GM23338 (cell line): ENCODE measurements around the gene POSTN. TPM values are rescaled to one million over a fixed set of nuclear protein-coding genes. Genes with fewer than 3 reads are reported as not detected.

Source experiments
- ATAC-seq: fragments of 200-7000 bp; cut with Tn5 transposase; 3 replicates; pipeline ENCODE4 v1.9.1; 2020
- DNase-seq: peaks from one replicate; pipeline ENCODE4 v3.0.0-alpha.2; 2015; ENCODE audit warnings: low spot score
- H2AFZ ChIP-seq: fragments of 200-600 bp; sonication (generic); 2 replicates; pipeline ENCODE4 v1.8.0; 2016; ENCODE audit warnings: antibody characterized with exemption, mild to moderate bottlenecking, moderate library complexity
- H3F3A ChIP-seq: fragments of 200-600 bp; sonication (generic); replicated peaks from 2 replicates; pipeline ENCODE4 v1.8.0; 2017; ENCODE audit warnings: antibody characterized with exemption, mixed run types, low read depth
- H3K27ac ChIP-seq: fragments of 200-600 bp; sonication (generic); 2 replicates; pipeline ENCODE4 v1.6.1; 2016; ENCODE audit warnings: low read depth
- H3K27me3 ChIP-seq: fragments of 200-600 bp; sonication (generic); 2 replicates; pipeline ENCODE4 v1.8.0; 2016; ENCODE audit warnings: mild to moderate bottlenecking, mixed run types, moderate library complexity; ENCODE audit not compliant: insufficient read depth
- H3K36me3 ChIP-seq: fragments of 200-600 bp; sonication (generic); 2 replicates; pipeline ENCODE4 v1.8.0; 2016; ENCODE audit warnings: mild to moderate bottlenecking; ENCODE audit not compliant: insufficient read depth
- H3K4me1 ChIP-seq: fragments of 200-600 bp; sonication (generic); 2 replicates; pipeline ENCODE4 v1.8.0; 2016; ENCODE audit warnings: mild to moderate bottlenecking, moderate library complexity; ENCODE audit not compliant: insufficient read depth
- H3K4me2 ChIP-seq: fragments of 200-600 bp; sonication (generic); 2 replicates; pipeline ENCODE4 v1.7.1; 2017; ENCODE audit warnings: mixed run types
- H3K4me3 ChIP-seq: fragments of 200-600 bp; sonication (generic); 2 replicates; pipeline ENCODE4 v1.6.1; 2016; ENCODE audit warnings: mixed run types
- H3K79me2 ChIP-seq: fragments of 200-600 bp; sonication (generic); replicated peaks from 2 replicates; pipeline ENCODE4 v1.8.0; 2017; ENCODE audit warnings: mild to moderate bottlenecking; ENCODE audit not compliant: insufficient read depth
- H3K9me2 ChIP-seq: fragments of 200-600 bp; sonication (generic); 2 replicates; pipeline ENCODE4 v1.8.0; 2017; ENCODE audit not compliant: insufficient read depth
- H4K20me1 ChIP-seq: fragments of 200-600 bp; sonication (generic); replicated peaks from 2 replicates; pipeline ENCODE4 v1.8.0; 2017; ENCODE audit warnings: mild to moderate bottlenecking; ENCODE audit not compliant: insufficient read depth
- H3K27ac Mint-ChIP-seq: 2 replicates; pipeline ENCODE4 v1.8.0; 2020; ENCODE audit warnings: inconsistent platforms, mild to moderate bottlenecking, moderate library complexity, mixed read lengths
- H3K27me3 Mint-ChIP-seq: 3 replicates; pipeline ENCODE4 v1.8.0; 2022; ENCODE audit warnings: low read depth, mild to moderate bottlenecking, moderate library complexity, mixed read lengths, inconsistent platforms; ENCODE audit not compliant: insufficient read depth, poor library complexity
- H3K36me3 Mint-ChIP-seq: 3 replicates; pipeline ENCODE4 v1.8.0; 2021; ENCODE audit warnings: low read depth, mild to moderate bottlenecking, inconsistent platforms, moderate library complexity, mixed read lengths
- H3K4me1 Mint-ChIP-seq: 3 replicates; pipeline ENCODE4 v1.8.0; 2020; ENCODE audit warnings: mild to moderate bottlenecking, inconsistent platforms, mixed read lengths
- H3K4me3 Mint-ChIP-seq: 3 replicates; pipeline ENCODE4 v1.8.0; 2021; ENCODE audit warnings: moderate library complexity, mild to moderate bottlenecking, inconsistent platforms, mixed read lengths
- H3K9me3 Mint-ChIP-seq: 3 replicates; pipeline ENCODE4 v1.8.0; 2020; ENCODE audit warnings: moderate library complexity, mild to moderate bottlenecking, inconsistent platforms, mixed read lengths
- CREB1 ChIP-seq: fragments of 250-450 bp; sonication (Bioruptor Pico); IDR thresholded peaks from 2 replicates; pipeline ENCODE4 v1.5.0; 2020; ENCODE audit warnings: low read depth, mild to moderate bottlenecking, moderate library complexity
- CTCF ChIP-seq, 2 experiments: fragments of 200-600 bp in 1 of 2; sonication (generic) in 1 of 2; conservative IDR thresholded peaks; 2 replicates each; pipeline versions ENCODE4 v1.5.1 to v1.6.1; 2016 to 2017; ENCODE audit warnings: antibody characterized with exemption in 2 of 2, low read depth in 2 of 2, mild to moderate bottlenecking in 2 of 2, moderate library complexity in 1 of 2
- ETS1 ChIP-seq: IDR thresholded peaks from 2 replicates; pipeline ENCODE4 v1.6.1; 2016; ENCODE audit warnings: antibody characterized with exemption
- EZH2 ChIP-seq: fragments of 200-600 bp; sonication (generic); IDR thresholded peaks from one replicate; pipeline ENCODE4 v1.8.0; 2017; ENCODE audit warnings: antibody characterized with exemption, mild to moderate bottlenecking, low read depth; ENCODE audit not compliant: unreplicated experiment
- EZH2phosphoT487 ChIP-seq: fragments of 200-600 bp; sonication (generic); IDR thresholded peaks from one replicate; pipeline ENCODE4 v1.8.1; 2018; ENCODE audit warnings: antibody characterized with exemption; ENCODE audit not compliant: unreplicated experiment
- JUNB ChIP-seq: IDR thresholded peaks from one replicate; pipeline ENCODE4 v1.6.1; 2016; ENCODE audit warnings: antibody characterized with exemption; ENCODE audit not compliant: unreplicated experiment
- NANOG ChIP-seq: IDR thresholded peaks from 2 replicates; pipeline ENCODE4 v1.6.1; 2016; ENCODE audit warnings: antibody characterized with exemption, borderline replicate concordance
- POLR2AphosphoS5 ChIP-seq: IDR thresholded peaks from 2 replicates; pipeline ENCODE4 v1.6.1; 2016; ENCODE audit warnings: antibody characterized with exemption, low read depth
- STAT1 ChIP-seq: IDR thresholded peaks from one replicate; pipeline ENCODE4 v1.6.1; 2016; ENCODE audit warnings: antibody characterized with exemption; ENCODE audit not compliant: unreplicated experiment
- ZNF114 ChIP-seq: fragments of 250-450 bp; sonication (Bioruptor Pico); IDR thresholded peaks from 2 replicates; pipeline ENCODE4 v1.5.0; 2020; ENCODE audit warnings: mild to moderate bottlenecking, moderate library complexity
- ZNF331 ChIP-seq: fragments of 250-450 bp; sonication (Bioruptor Pico); IDR thresholded peaks from 2 replicates; pipeline ENCODE4 v1.5.0; 2020; ENCODE audit warnings: low read depth, mild to moderate bottlenecking, moderate library complexity
- ZNF462 ChIP-seq: fragments of 250-450 bp; sonication (Bioruptor Pico); IDR thresholded peaks from 2 replicates; pipeline ENCODE4 v1.5.0; 2020; ENCODE audit warnings: mild to moderate bottlenecking, moderate library complexity
- polyA plus RNA-seq: library from polyadenylated mRNA; unstranded; fragments of >200 nt; fragmentation: Nextera tagmentation; extraction: Ambion mirVana; gene quantifications from 2 replicates; pipeline ENCODE4 v1.2.1, GENCODE V29; 2016
- total RNA-seq: library from RNA; depleted of rRNA; stranded (reverse); fragments of >200 nt; shearing (Covaris generic); gene quantifications from 2 replicates; pipeline ENCODE4 v1.2.3, GENCODE V29; 2014
- TF ChIP-seq, protein P1 (sequence below): IDR thresholded peaks from one replicate; pipeline ENCODE4 v1.6.1; 2018; ENCODE audit warnings: antibody characterized with exemption; ENCODE audit not compliant: unreplicated experiment

POSTN gene
- total and polyA plus RNA-seq, 2 experiments from 2014 or later = 0.21 to 0.31 TPM

GRCh38 chr13:37515226-37515625 lies 83.3 kb downstream of the POSTN start:
- Mint-ChIP-seq H3K4me1 (no peaks in the 10 kb centered on the region), H3K27me3 (no peaks in the 10 kb centered on the region), H3K27ac (no peak overlapping the region), H3K4me3 (no peak overlapping the region), H3K36me3 (no peaks in the 10 kb centered on the region), H3K9me3 (no peaks in the 10 kb centered on the region)
- no peak for DNase-seq
- Histone ChIP-seq H3K4me2 (no peak overlapping the region), H3K4me3 (no peak overlapping the region), H3K27ac (no peak overlapping the region), H3K9me2 (peaks cover 4% of the 10 kb centered on the region; the same call in 1 of the 2 replicates), H3K4me1 (no peaks in the 10 kb centered on the region), H3K27me3 (no peaks in the 10 kb centered on the region), H2AFZ (no peak overlapping the region), H3K79me2 (no peaks in the 10 kb centered on the region), H3K36me3 (no peaks in the 10 kb centered on the region), H4K20me1 (no peaks in the 10 kb centered on the region), H3F3A (no peaks in the 10 kb centered on the region)
- TF ChIP-seq ETS1 (no peak), CREB1 (CRISPR knock-in tag) (no peak), POLR2AphosphoS5 (no peak), ZNF331 (CRISPR knock-in tag) (no peak), NANOG (no peak), CTCF (conservative IDR thresholded peaks at IDR 0.05; ENCODE audit: low read depth in 2 of 2) (no peak), JUNB (no peak), ZNF114 (CRISPR knock-in tag) (no peak), EZH2phosphoT487 (no peak), EZH2 (no peak), ZNF462 (CRISPR knock-in tag) (no peak), STAT1 (no peak)
- TF ChIP-seq, protein P1, sequence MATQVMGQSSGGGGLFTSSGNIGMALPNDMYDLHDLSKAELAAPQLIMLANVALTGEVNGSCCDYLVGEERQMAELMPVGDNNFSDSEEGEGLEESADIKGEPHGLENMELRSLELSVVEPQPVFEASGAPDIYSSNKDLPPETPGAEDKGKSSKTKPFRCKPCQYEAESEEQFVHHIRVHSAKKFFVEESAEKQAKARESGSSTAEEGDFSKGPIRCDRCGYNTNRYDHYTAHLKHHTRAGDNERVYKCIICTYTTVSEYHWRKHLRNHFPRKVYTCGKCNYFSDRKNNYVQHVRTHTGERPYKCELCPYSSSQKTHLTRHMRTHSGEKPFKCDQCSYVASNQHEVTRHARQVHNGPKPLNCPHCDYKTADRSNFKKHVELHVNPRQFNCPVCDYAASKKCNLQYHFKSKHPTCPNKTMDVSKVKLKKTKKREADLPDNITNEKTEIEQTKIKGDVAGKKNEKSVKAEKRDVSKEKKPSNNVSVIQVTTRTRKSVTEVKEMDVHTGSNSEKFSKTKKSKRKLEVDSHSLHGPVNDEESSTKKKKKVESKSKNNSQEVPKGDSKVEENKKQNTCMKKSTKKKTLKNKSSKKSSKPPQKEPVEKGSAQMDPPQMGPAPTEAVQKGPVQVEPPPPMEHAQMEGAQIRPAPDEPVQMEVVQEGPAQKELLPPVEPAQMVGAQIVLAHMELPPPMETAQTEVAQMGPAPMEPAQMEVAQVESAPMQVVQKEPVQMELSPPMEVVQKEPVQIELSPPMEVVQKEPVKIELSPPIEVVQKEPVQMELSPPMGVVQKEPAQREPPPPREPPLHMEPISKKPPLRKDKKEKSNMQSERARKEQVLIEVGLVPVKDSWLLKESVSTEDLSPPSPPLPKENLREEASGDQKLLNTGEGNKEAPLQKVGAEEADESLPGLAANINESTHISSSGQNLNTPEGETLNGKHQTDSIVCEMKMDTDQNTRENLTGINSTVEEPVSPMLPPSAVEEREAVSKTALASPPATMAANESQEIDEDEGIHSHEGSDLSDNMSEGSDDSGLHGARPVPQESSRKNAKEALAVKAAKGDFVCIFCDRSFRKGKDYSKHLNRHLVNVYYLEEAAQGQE = no peak
- no peak for ATAC-seq
